A673 (cell line): Measurements from ENCODE around the gene LRP11. TPM values are rescaled to one million over a fixed set of nuclear protein-coding genes. Genes with fewer than 3 reads are reported as not detected.
"Not testable (repeated sequence)": the region's sequence is repeated elsewhere in the genome, so short reads cannot be mapped to it uniquely, and the experiment has no call there.

Experiments used
- BruUV-seq: library from RNA; stranded (reverse); fragments of 400-500 nt; replicated peaks from 2 replicates; lab custom pipeline; 2021; lab: Mats Ljungman, UMichigan
- CTCF ChIA-PET: fragments of 300-600 bp; sonication (Branson Sonifier 250); formaldehyde crosslinking; loops from one replicate; lab custom pipeline; 2022; ENCODE audit warnings: antibody characterized with exemption; lab: Charles Lee
- POLR2A ChIA-PET: fragments of 300-600 bp; sonication (Branson Sonifier 250); formaldehyde crosslinking; loops from one replicate; lab custom pipeline; 2022; ENCODE audit warnings: antibody characterized with exemption; ENCODE audit not compliant: low non-redundant PET; lab: Charles Lee
- DNase-seq: peaks from one replicate; pipeline ENCODE4 v3.0.0-alpha.2; 2015; ENCODE audit warnings: low spot score
- H3K27ac ChIP-seq: fragments of 200-600 bp; sonication (generic); 2 replicates; pipeline ENCODE4 v1.5.1; 2016; ENCODE audit warnings: mixed run types, low read depth, mild to moderate bottlenecking, mixed read lengths, antibody characterized with exemption, low read length; ENCODE audit not compliant: poor library complexity, severe bottlenecking
- H3K27me3 ChIP-seq: fragments of 200-600 bp; sonication (generic); replicated peaks from 2 replicates; pipeline ENCODE4 v1.6.1; 2017; ENCODE audit warnings: mixed run types, low read depth, mild to moderate bottlenecking, mixed read lengths, antibody characterized with exemption, low read length; ENCODE audit not compliant: insufficient read depth, poor library complexity
- H3K36me3 ChIP-seq: fragments of 200-600 bp; sonication (generic); 2 replicates; pipeline ENCODE4 v1.6.1; 2016; ENCODE audit warnings: mixed run types, mild to moderate bottlenecking, mixed read lengths, antibody characterized with exemption, low read length; ENCODE audit not compliant: insufficient read depth, poor library complexity, severe bottlenecking
- H3K4me1 ChIP-seq: fragments of 200-600 bp; sonication (generic); 2 replicates; pipeline ENCODE4 v1.6.1; 2017; ENCODE audit warnings: mixed run types, mild to moderate bottlenecking, mixed read lengths, antibody characterized with exemption, low read length; ENCODE audit not compliant: insufficient read depth, poor library complexity, severe bottlenecking
- H3K4me3 ChIP-seq: fragments of 200-600 bp; sonication (generic); 2 replicates; pipeline ENCODE4 v1.5.1; 2016; ENCODE audit warnings: low read depth, mixed run types, mild to moderate bottlenecking, mixed read lengths, low read length; ENCODE audit not compliant: poor library complexity, severe bottlenecking
- H3K9me3 ChIP-seq: fragments of 200-600 bp; sonication (generic); 2 replicates; pipeline ENCODE4 v1.6.1; 2016; ENCODE audit warnings: mixed run types, low read depth, mild to moderate bottlenecking, mixed read lengths, antibody characterized with exemption, low read length; ENCODE audit not compliant: poor library complexity, severe bottlenecking
- CTCF ChIP-seq: fragments of 300-800, 200-600 bp; sonication (generic); conservative IDR thresholded peaks from 2 replicates; pipeline ENCODE4 v1.5.1; 2017; ENCODE audit warnings: low read depth, mild to moderate bottlenecking, antibody characterized with exemption, low read length, moderate library complexity, mixed read lengths
- EZH2 ChIP-seq: fragments of 200-600 bp; sonication (generic); IDR thresholded peaks from 2 replicates; pipeline ENCODE4 v1.6.1; 2017; ENCODE audit warnings: borderline replicate concordance, low read depth, mild to moderate bottlenecking, mixed read lengths, antibody characterized with exemption, low read length; ENCODE audit not compliant: poor library complexity, severe bottlenecking
- intact Hi-C: fragments of 100-400 bp; cut with micrococcal nuclease; formaldehyde crosslinking; loops from one replicate; pipeline ENCODE4 v1.10.0; 2022; ENCODE audit not compliant: unreplicated experiment
- total RNA-seq: library from RNA; stranded (reverse); gene quantifications from 2 replicates; pipeline ENCODE4 v1.2.3, GENCODE V29; 2021

The LRP11 gene
- total RNA-seq, 1 experiment from 2014 or later, result 56.1 TPM

- H3K4me1 ChIP-seq, result peaks cover 61% of the 10 kb centered on the region
- BruUV-seq, result no TSS peak
- no peaks in the 10 kb centered on the region for H3K27me3 ChIP-seq
- H3K4me3 ChIP-seq, result peak overlapping the region; percentile 20
- CTCF ChIA-PET, result no interaction called here
- DNase-seq, result no peak
- no peak for TF ChIP-seq EZH2
- TF ChIP-seq CTCF, result no peak
- H3K27ac ChIP-seq, result peak overlapping the region; percentile 68
- POLR2A ChIA-PET, result no interaction called here
- H3K9me3 ChIP-seq, result no peaks in the 10 kb centered on the region
- H3K36me3 ChIP-seq, result peaks cover 5% of the 10 kb centered on the region
- intact Hi-C loops, result no loop called here
Observed at GRCh38 chr6:149852881-149853280, 11.3 kb downstream of the LRP11 start.

GRCh38 chr6:149852180-149852579 is 12.0 kb downstream of the LRP11 start:
- Histone ChIP-seq H3K27me3 (no peaks in the 10 kb centered on the region), H3K4me1 (peaks cover 68% of the 10 kb centered on the region), H3K27ac (peak overlapping the region; percentile 68), H3K9me3 (no peaks in the 10 kb centered on the region), H3K36me3 (peaks cover 5% of the 10 kb centered on the region), H3K4me3 (peak overlapping the region; percentile 20)
- POLR2A ChIA-PET, result no interaction called here
- peak; percentile 90 for DNase-seq
- BruUV-seq, result no TSS peak
- intact Hi-C loops, result no loop called here
- no peak for TF ChIP-seq EZH2
- no peak for TF ChIP-seq CTCF
- CTCF ChIA-PET, result no interaction called here

- BruUV-seq, result no TSS peak
- Histone ChIP-seq H3K36me3 (peaks cover 5% of the 10 kb centered on the region), H3K27me3 (no peaks in the 10 kb centered on the region), H3K27ac (peak overlapping the region; percentile 68), H3K9me3 (no peaks in the 10 kb centered on the region), H3K4me3 (no peak overlapping the region), H3K4me1 (peaks cover 74% of the 10 kb centered on the region)
- no peak for DNase-seq
- TF ChIP-seq EZH2, result no peak
- TF ChIP-seq CTCF, result no peak
- ChIA-PET CTCF (no interaction called here), POLR2A (no interaction called here)
- intact Hi-C loops, result no loop called here
Observed at GRCh38 chr6:149851461-149852110, 12.6 kb downstream of the LRP11 start.

GRCh38 chr6:149848343-149848742 is 15.8 kb downstream of the LRP11 start:
- BruUV-seq, CTCF ChIA-PET, POLR2A ChIA-PET, intact Hi-C loops, H3K4me3 ChIP-seq, H3K36me3 ChIP-seq, H3K9me3 ChIP-seq, H3K27me3 ChIP-seq, DNase-seq: not testable (repeated sequence)
- Histone ChIP-seq H3K27ac (peak overlapping the region; percentile 68), H3K4me1 (peaks cover 67% of the 10 kb centered on the region)
